Chondrocyte (in vitro differentiated cells): ENCODE results near the gene SPAAR. TPM values are rescaled to one million over a fixed set of nuclear protein-coding genes. Genes with fewer than 3 reads are reported as not detected.

Source experiments
- DNase-seq: peaks from one replicate; pipeline ENCODE4 v3.0.0; 2021; ENCODE audit warnings: mixed read lengths, low spot score
- H3K27ac Mint-ChIP-seq: one replicate; pipeline ENCODE4 v1.8.0; 2021; ENCODE audit warnings: mild to moderate bottlenecking, moderate library complexity, mixed read lengths; ENCODE audit not compliant: unreplicated experiment
- H3K27me3 Mint-ChIP-seq: 2 replicates; pipeline ENCODE4 v1.8.0; 2021; ENCODE audit warnings: low read depth, mixed read lengths
- H3K36me3 Mint-ChIP-seq: 2 replicates; pipeline ENCODE4 v1.8.0; 2021; ENCODE audit warnings: low read depth, mixed read lengths
- H3K4me1 Mint-ChIP-seq: 2 replicates; pipeline ENCODE4 v1.8.0; 2021; ENCODE audit warnings: low read depth, mild to moderate bottlenecking, mixed read lengths
- H3K4me3 Mint-ChIP-seq: one replicate; pipeline ENCODE4 v1.8.0; 2021; ENCODE audit warnings: mild to moderate bottlenecking, moderate library complexity, mixed read lengths; ENCODE audit not compliant: unreplicated experiment
- H3K9me3 Mint-ChIP-seq: 2 replicates; pipeline ENCODE4 v1.8.0; 2021; ENCODE audit warnings: low read depth, mixed read lengths
- CTCF ChIP-seq: fragments of 200-600 bp; sonication (generic); IDR thresholded peaks from 2 replicates; pipeline ENCODE4 v1.5.0; 2021; ENCODE audit warnings: antibody characterized with exemption, mild to moderate bottlenecking, moderate library complexity
- total RNA-seq: library from RNA; stranded (reverse); gene quantifications from 3 replicates; pipeline ENCODE4 v1.2.1, GENCODE V29; 2021

SPAAR gene
- total RNA-seq, 1 donor from 2014 or later, result 0.70 TPM

GRCh38 chr9:35923927-35924763 is 14.9 kb downstream of the SPAAR start:
- no peak for TF ChIP-seq CTCF
- peak overlapping the region; percentile 89 for H3K27ac Mint-ChIP-seq
- no peaks in the 10 kb centered on the region for H3K9me3 Mint-ChIP-seq

GRCh38 chr9:35928591-35929452 is 19.5 kb downstream of the SPAAR start:
- Mint-ChIP-seq H3K36me3 (peaks cover 3% of the 10 kb centered on the region), H3K27ac (peak overlapping the region; percentile 74)

More at GRCh38 chr9:35923927-35924763, 14.9 kb downstream of the SPAAR start:
- Mint-ChIP-seq H3K4me1 (peaks cover 67% of the 10 kb centered on the region), H3K27me3 (no peaks in the 10 kb centered on the region), H3K36me3 (peaks cover 2% of the 10 kb centered on the region), H3K4me3 (peak overlapping the region; percentile 20)
- DNase-seq, result no peak

GRCh38 chr9:35929453-35929718 is 20.1 kb downstream of the SPAAR start:
- Mint-ChIP-seq H3K4me1 (peaks cover 58% of the 10 kb centered on the region), H3K36me3 (peaks cover 3% of the 10 kb centered on the region), H3K9me3 (no peaks in the 10 kb centered on the region), H3K27me3 (no peaks in the 10 kb centered on the region), H3K4me3 (no peak overlapping the region), H3K27ac (peak overlapping the region; percentile 74)
- TF ChIP-seq CTCF, result no peak
- no peak for DNase-seq

More at GRCh38 chr9:35928591-35929452, 19.5 kb downstream of the SPAAR start:
- no peaks in the 10 kb centered on the region for H3K9me3 Mint-ChIP-seq
- DNase-seq, result no peak
- H3K27me3 Mint-ChIP-seq, result no peaks in the 10 kb centered on the region
- H3K4me3 Mint-ChIP-seq, result no peak overlapping the region
- peaks cover 59% of the 10 kb centered on the region for H3K4me1 Mint-ChIP-seq
- no peak for TF ChIP-seq CTCF

- Mint-ChIP-seq H3K27ac (peak overlapping the region; percentile 12), H3K9me3 (no peaks in the 10 kb centered on the region), H3K36me3 (peaks cover 3% of the 10 kb centered on the region), H3K27me3 (no peaks in the 10 kb centered on the region), H3K4me3 (no peak overlapping the region), H3K4me1 (peaks cover 57% of the 10 kb centered on the region)
- no peak for TF ChIP-seq CTCF
- DNase-seq, result no peak
Measured at GRCh38 chr9:35930521-35930920, 21.2 kb downstream of the SPAAR start.

GRCh38 chr9:35930989-35931388 is 21.7 kb downstream of the SPAAR start:
- Mint-ChIP-seq H3K4me3 (no peak overlapping the region), H3K27ac (no peak overlapping the region), H3K36me3 (peaks cover 3% of the 10 kb centered on the region), H3K9me3 (no peaks in the 10 kb centered on the region), H3K27me3 (no peaks in the 10 kb centered on the region), H3K4me1 (peaks cover 61% of the 10 kb centered on the region)
- no peak for DNase-seq
- no peak for TF ChIP-seq CTCF
